K562 (cell line): ENCODE measurements around the gene SNRPA. TPM values are rescaled to one million over a fixed set of nuclear protein-coding genes. Genes with fewer than 3 reads are reported as not detected.
A peak's percentile ranks its signal among the peaks of the same experiment; 100 is the strongest.

Experiments
- BCLAF1 ChIP-seq, 2 experiments: fragments of 450-650 bp in 1 of 2; IDR thresholded peaks; 2 replicates each; pipeline ENCODE4 v1.6.1; 2011 to 2017; ENCODE audit warnings: low read depth in 2 of 2, antibody characterized with exemption in 1 of 2, borderline replicate concordance in 1 of 2, low read length in 1 of 2, mild to moderate bottlenecking in 1 of 2, mixed read lengths in 1 of 2; ENCODE audit not compliant: control insufficient read depth in 1 of 2
- CHD4 ChIP-seq: fragments of 200-600 bp; sonication (generic); IDR thresholded peaks from 3 replicates; pipeline ENCODE4 v1.6.1; 2012; ENCODE audit warnings: low read depth, mild to moderate bottlenecking, mixed read lengths, low read length, inconsistent platforms; ENCODE audit not compliant: insufficient read depth, insufficient replicate concordance, poor library complexity, severe bottlenecking
- CXXC5 ChIP-seq: fragments of 250-450 bp; sonication (Bioruptor Pico); IDR thresholded peaks from 2 replicates; pipeline ENCODE4 v1.8.0; 2022; ENCODE audit warnings: inconsistent platforms, mild to moderate bottlenecking, moderate library complexity
- EP300 ChIP-seq: IDR thresholded peaks from 2 replicates; pipeline ENCODE4 v1.6.1; 2012; ENCODE audit warnings: low read length, improper control_type of control experiment
- ETV5 ChIP-seq: sonication (generic); formaldehyde crosslinking; IDR thresholded peaks from 2 replicates; pipeline ENCODE4 v1.4.0; 2020; ENCODE audit warnings: low read depth, mild to moderate bottlenecking, missing genetic modification reagents
- FOXA3 ChIP-seq, 2 experiments: fragments of 450-650 bp in 1 of 2; sonication (generic) in 1 of 2; formaldehyde crosslinking; IDR thresholded peaks in 1 of 2; conservative IDR thresholded peaks in 1 of 2; 2 replicates each; pipeline versions ENCODE4 v1.4.0 to v1.8.0; 2020 to 2022; ENCODE audit warnings: mild to moderate bottlenecking in 2 of 2, missing genetic modification reagents in 1 of 2
- GATAD2A ChIP-seq: fragments of 450-650 bp; IDR thresholded peaks from 2 replicates; pipeline ENCODE4 v1.6.1; 2017
- KAT7 ChIP-seq: sonication (generic); formaldehyde crosslinking; IDR thresholded peaks from 2 replicates; pipeline ENCODE4 v1.8.0; 2022; ENCODE audit warnings: missing genetic modification reagents, mild to moderate bottlenecking, borderline replicate concordance
- MCM5 ChIP-seq: fragments of 450-650 bp; IDR thresholded peaks from 2 replicates; pipeline ENCODE4 v1.6.1; 2016; ENCODE audit warnings: low read depth
- NR1H2 ChIP-seq: sonication (generic); formaldehyde crosslinking; IDR thresholded peaks from 2 replicates; pipeline ENCODE4 v1.4.0; 2020; ENCODE audit warnings: mild to moderate bottlenecking, missing genetic modification reagents
- PCBP1 ChIP-seq: fragments of 200-400 bp; formaldehyde crosslinking; IDR thresholded peaks from 2 replicates; pipeline ENCODE4 v1.6.1; 2018; ENCODE audit warnings: mild to moderate bottlenecking, low read depth, low read length; ENCODE audit not compliant: poor library complexity, severe bottlenecking
- PRMT5 ChIP-seq: sonication (generic); formaldehyde crosslinking; IDR thresholded peaks from 2 replicates; pipeline ENCODE4 v1.5.0; 2020; ENCODE audit warnings: missing genetic modification reagents
- RFX7 ChIP-seq: fragments of 250-450 bp; sonication (Bioruptor Pico); IDR thresholded peaks from 2 replicates; pipeline ENCODE4 v1.5.1; 2021; ENCODE audit warnings: mild to moderate bottlenecking
- TFE3 ChIP-seq: fragments of 450-650 bp; formaldehyde crosslinking; IDR thresholded peaks from 2 replicates; pipeline ENCODE4 v1.4.0; 2020; ENCODE audit warnings: mild to moderate bottlenecking, mixed read lengths
- THAP7 ChIP-seq: fragments of 250-450 bp; sonication (Bioruptor Pico); IDR thresholded peaks from 2 replicates; pipeline ENCODE4 v1.5.0; 2021
- ZBTB17 ChIP-seq: fragments of 450-650 bp; formaldehyde crosslinking; IDR thresholded peaks from 2 replicates; pipeline ENCODE4 v1.4.0; 2020; ENCODE audit warnings: mild to moderate bottlenecking
- ZNF174 ChIP-seq: fragments of 250-450 bp; sonication (Bioruptor Pico); IDR thresholded peaks from 2 replicates; pipeline ENCODE4 v1.4.0; 2020; ENCODE audit warnings: mild to moderate bottlenecking
- ZNF518B ChIP-seq: fragments of 250-450 bp; sonication (Bioruptor Pico); IDR thresholded peaks from 2 replicates; pipeline ENCODE4 v1.5.0; 2021; ENCODE audit warnings: mild to moderate bottlenecking, moderate library complexity
- polyA plus RNA-seq, 8 experiments: library from polyadenylated mRNA; depleted of rRNA in 4 of 8; stranded (reverse) in 5 of 8; unstranded in 3 of 8; fragments of >200 nt; fragmentation: Nextera tagmentation in 2 of 8; fragmentation: Illumina TruSeq in 1 of 8; extraction: Ambion mirVana in 2 of 8; extraction: Trizol in 1 of 8; gene quantifications; 2 replicates each; pipeline versions ENCODE4 v1.2.1 to v1.2.3, GENCODE V29; 2011 to 2014; ENCODE audit warnings: inconsistent platforms in 1 of 8, missing spikeins in 1 of 8
- total RNA-seq, 7 experiments: library from RNA; depleted of rRNA in 6 of 7; stranded (reverse); fragments of >200 nt in 6 of 7; fragmentation: Illumina TruSeq in 2 of 7; extraction: Trizol in 2 of 7; gene quantifications; 2 replicates each; pipeline versions ENCODE4 v1.2.1 to v1.2.3, GENCODE V29; 2011 to 2021; ENCODE audit warnings: low replicate concordance in 1 of 7

The SNRPA gene
- total and polyA plus RNA-seq, 9 of the 15 experiments (the other 6 are each of a cell fraction or from before 2014, with no cell fraction given): 16.3 to 311 (median 193) TPM

- TF ChIP-seq NR1H2 (no peak), RFX7 (CRISPR knock-in tag) (no peak), EP300 (no peak), CHD4 (no peak), THAP7 (CRISPR knock-in tag) (no peak), ETV5 (0 out of 2 replicates have a peak, but pooled peaks have one; percentile 63), BCLAF1 (IDR thresholded peaks at IDR 0.05; ENCODE audit: borderline replicate concordance in 1 of 2, control insufficient read depth in 1 of 2, low read depth in 2 of 2, low read length in 1 of 2) (no peak), TFE3 (peak; percentile 100), FOXA3 (CRISPR knock-in tag; conservative IDR thresholded peaks at IDR 0.05 in 1 of 2, IDR thresholded peaks at IDR 0.05 in 1 of 2) (no peak), GATAD2A (no peak), PRMT5 (CRISPR knock-in tag) (no peak), CXXC5 (peak; percentile 99), ZNF174 (CRISPR knock-in tag) (no peak), ZBTB17 (CRISPR knock-in tag) (no peak), PCBP1 (no peak), KAT7 (peak; percentile 43; the same call in 1 of the 2 replicates), MCM5 (no peak), ZNF518B (no peak)
These were observed 737 bp upstream of the SNRPA start, which contains the start of gene ACTMAP (continued) for GRCh38 chr19:40750058-40750873.
